GM20000 (cell line): ENCODE data around the gene BCL2L13.
"Not testable (repeated sequence)": the region's sequence is repeated elsewhere in the genome, so short reads cannot be mapped to it uniquely, and the experiment has no call there.

ENCODE experiments used
- DNase-seq: peaks from one replicate; pipeline ENCODE4 v3.0.0; 2012; ENCODE audit warnings: low spot score
- CTCF ChIP-seq: IDR thresholded peaks from 2 replicates; pipeline ENCODE4 v1.5.1; 2012; ENCODE audit warnings: mild to moderate bottlenecking, control low read depth; ENCODE audit errors: extremely low read depth, missing control alignments

BCL2L13 gene

GRCh38 chr22:17749605-17750395 is 111.2 kb downstream of the BCL2L13 start:
- DNase-seq = no peak

GRCh38 chr22:17751596-17751995 is 113.0 kb downstream of the BCL2L13 start:
- no peak for DNase-seq
- no peak for TF ChIP-seq CTCF

More at GRCh38 chr22:17749605-17750395, 111.2 kb downstream of the BCL2L13 start:
- TF ChIP-seq CTCF = no peak

GRCh38 chr22:17753401-17753989 is 114.9 kb downstream of the BCL2L13 start:
- DNase-seq = no peak
- TF ChIP-seq CTCF = no peak

GRCh38 chr22:17754233-17754925 is 115.8 kb downstream of the BCL2L13 start:
- no peak for TF ChIP-seq CTCF
- no peak for DNase-seq

- no peak for DNase-seq
- TF ChIP-seq CTCF = no peak
These were observed 122.6 kb downstream of the BCL2L13 start for GRCh38 chr22:17761138-17761488.

GRCh38 chr22:17763442-17763841 is 124.9 kb downstream of the BCL2L13 start:
- not testable (repeated sequence) for DNase-seq

GRCh38 chr22:17764036-17764435 is 125.5 kb downstream of the BCL2L13 start:
- TF ChIP-seq CTCF = no peak
- DNase-seq = no peak

GRCh38 chr22:17764852-17765251 is 126.3 kb downstream of the BCL2L13 start:
- DNase-seq = not testable (repeated sequence)
